Measurements from ENCODE around the gene TPMT.
A peak's percentile ranks its signal among the peaks of the same experiment; 100 is the strongest.
"Not testable (repeated sequence)": the region's sequence is repeated elsewhere in the genome, so short reads cannot be mapped to it uniquely, and the experiment has no call there.

The TPMT gene

DNA sequence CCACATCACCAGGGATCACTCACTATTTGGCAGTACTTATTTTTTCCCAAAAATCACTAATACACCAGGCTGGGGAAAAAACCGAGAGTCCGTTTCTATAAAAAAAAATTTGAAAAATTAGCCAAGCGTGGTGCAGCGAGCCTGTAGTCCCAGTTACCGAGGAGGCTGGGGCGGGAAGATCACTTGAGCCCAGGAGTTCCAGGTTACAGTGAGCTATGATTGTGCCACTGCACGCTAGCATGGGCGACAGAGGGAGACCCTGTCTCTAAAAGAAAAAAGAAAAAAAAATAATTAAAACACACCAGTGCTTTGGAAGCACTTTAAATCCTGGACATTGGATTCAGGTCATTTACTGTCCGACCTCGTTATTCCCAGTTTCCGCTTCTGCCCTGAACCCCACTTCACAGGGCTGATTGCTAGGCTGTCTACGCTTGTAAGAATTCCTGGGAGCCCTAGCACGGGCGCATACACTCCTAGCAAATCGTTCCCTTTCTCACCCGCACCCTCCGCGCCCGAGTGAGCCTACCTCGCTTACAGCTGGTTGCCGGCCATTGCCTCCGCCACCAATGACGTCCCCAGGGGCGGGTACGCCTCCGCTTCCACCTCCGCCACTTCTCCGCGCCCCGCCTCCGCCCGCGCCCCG lies at the start of gene TPMT:
Gene TPMT (minus strand): TSS at position 571 of the 643 bp plus-strand sequence. CDS start 5,950 bp downstream, outside the sequence.
- DNase-seq: peak; percentile 89

DNA sequence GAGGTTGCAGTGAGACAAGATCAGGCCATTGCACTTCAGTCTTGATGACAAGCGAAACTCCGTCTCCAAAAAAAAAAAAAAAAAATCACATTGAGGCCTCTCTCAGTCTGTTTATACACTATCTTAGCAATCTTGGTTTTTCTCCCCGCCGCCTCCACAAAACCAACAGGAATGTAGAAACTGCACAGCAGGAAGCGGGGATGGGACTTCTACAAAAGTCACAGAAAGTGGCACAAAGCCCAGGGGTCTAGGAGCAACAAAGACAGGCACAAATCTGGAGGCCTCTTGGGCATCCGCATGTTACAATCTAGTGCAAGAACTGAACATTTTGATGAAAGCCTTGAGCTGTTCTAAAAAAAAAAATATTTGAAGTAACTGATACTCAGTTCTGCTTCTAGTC lies 48.9 kb upstream of the TPMT start:
- DNase-seq: no peak

DNA sequence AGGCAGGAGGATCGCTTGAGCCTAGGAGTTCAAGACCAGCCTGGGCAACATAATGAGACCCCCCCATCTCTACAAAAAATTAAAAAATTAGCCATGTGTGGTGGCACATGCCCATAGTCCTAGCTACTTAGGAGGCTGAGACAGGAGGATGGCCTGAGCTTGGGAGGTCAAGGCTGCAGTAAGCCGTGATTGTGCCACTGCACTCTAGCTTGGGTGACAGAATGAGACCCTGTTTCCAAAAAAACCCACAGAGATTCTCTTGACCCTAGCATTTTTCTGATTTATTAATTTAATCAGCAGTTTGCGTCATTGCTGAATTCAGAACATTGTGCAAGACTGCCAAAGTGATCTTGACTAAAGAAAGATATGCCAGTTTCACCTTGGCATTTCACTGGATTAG lies 37.1 kb upstream of the TPMT start:
- DNase-seq: no peak

DNA sequence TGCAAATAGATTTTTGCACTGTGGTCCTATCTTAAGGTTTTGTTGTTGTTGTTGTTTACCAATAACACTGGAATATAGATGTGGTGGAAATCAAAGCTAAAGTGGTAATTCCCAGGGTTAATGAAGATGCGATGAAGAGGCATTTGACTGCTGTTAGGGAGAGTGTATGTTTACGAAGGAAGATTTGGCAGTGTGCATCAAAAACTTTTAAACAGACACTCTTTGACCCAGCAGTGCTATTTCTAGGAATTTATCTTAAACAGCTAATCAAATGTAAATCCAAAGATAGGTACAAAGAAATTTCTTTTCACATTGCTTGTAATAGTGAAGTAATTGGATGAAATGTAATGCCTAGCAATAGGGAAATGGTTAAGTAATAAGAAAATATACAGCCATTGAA lies 34.3 kb upstream of the TPMT start:
- no peak for DNase-seq

DNA sequence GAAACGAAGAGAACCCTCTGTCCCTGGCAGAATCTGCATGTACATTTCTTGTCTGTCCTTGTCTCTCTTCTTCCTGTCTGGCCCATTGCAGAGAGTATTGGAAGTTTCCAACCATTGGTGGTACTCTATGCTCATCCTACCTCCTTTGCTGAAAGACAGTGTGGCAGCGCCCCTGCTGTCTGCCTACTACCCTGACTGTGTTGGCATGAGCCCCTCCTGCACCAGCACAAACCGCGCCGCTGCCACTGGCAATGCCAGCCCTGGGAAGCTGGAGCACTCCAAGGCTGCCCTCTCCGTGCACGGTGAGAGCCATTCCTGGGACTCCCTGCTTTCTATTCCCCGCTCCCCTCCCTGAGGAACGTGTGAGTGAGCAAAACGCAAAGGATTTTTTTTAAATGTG lies 32.8 kb upstream of the TPMT start:
- DNase-seq: no peak

DNA sequence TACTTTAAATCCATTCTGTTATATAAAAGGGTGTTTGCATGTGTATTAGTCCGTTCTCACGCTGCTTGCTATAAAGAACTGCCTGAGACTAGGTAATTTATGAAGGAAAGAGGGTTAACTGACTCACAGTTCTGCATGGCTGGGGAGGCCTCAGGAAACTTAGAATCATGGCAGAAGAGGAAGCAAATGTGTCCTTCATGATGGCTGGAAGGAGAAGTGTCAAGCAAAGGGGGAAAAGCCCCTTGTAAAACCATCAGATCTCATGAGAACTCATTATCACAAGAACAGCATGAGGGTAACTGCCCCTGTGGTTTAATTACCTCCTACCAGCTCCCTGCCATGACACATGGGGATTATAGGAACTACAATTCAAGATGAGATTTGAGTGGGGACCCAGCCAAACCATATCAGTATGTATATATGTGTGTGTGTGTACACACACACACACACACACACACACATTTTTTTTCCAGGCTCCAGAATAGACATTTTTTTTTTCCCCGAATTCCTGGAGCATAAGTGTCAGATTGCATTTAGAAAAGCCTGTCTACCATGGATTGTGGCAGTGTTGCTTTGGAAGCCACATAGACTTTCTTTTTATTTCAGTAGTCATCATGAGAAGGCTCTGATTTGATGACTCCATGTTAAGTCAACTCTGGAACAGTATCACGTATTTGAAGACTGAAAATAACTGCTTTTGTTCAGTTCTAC lies 31.8 kb upstream of the TPMT start:
- peak; percentile 54 for DNase-seq

DNA sequence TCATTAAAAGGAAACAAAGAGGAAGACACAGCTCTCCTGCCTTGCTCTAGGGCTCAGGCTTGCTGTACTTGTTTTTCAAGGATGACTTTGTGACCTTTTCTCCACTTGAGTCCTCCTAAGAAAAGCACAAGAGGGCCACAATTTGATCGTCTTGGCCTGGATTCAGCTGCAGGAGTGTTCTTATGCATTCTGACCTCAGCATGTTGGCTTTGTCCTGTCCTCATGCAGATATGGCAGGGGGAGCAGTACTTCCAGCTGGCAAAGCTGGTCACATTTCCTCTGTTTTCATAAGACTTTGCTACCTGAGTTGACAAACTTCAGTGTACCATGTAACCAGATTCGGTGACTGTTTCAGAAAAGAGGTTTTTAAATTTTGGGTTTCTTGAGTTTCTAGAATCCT lies 31.2 kb upstream of the TPMT start:
- DNase-seq: no peak

DNA sequence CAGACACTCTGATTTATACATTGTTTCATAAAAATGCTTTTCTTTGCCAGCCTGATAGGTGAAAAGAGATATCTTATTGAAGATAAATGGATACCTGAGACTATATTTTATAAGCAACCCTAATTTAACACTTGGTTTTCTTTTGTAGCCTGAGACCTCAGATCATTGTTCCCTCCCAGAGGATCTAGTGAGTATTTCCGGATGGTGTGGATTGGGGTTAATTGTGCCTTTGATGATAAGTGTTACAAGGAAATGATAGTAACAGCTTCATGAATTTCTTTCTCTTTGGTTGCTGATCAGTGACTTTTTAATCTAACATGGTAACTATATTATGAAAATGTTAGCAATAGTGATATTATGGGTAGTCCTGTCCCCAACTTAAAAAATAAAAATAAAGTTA lies 30.7 kb upstream of the TPMT start:
- DNase-seq: no peak

DNA sequence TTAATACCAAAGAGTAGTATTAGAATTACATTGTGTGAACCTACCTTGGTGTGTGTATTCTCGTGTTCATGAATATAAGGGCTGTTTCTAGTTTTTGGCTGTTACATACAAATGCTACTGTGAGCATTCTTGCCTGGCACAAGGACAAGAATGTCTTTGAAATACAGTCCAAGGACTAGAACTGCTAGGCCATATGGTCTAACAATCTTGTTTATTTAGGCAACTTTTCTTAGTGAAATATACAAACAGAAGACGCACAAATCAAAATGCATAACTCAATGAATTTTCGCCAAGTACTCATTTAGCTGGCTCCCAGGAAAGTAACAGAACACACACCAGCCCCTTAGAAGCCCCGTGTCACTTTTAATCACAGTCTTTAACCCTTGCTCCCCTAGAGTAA lies 28.9 kb upstream of the TPMT start:
- DNase-seq: no peak

DNA sequence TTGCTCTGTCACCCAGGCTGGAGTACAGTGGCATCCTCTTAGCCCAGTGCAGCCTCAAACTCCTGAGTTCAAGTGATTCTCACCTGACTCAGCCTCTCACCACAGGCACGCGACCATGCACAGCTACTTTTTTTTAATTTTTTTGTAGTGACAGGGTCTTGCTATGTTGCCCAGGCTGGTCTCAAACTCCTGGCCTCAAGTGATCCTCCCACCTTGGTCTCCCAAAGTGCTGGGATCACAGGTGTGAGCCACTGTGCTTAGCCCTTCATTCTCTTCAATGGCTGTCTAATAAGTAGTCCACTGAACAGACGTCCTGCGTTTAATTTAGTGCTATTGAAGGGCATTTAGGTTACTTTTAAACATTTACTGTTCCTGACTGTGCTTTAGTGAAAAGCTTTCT lies 27.7 kb upstream of the TPMT start:
- DNase-seq: no peak

DNA sequence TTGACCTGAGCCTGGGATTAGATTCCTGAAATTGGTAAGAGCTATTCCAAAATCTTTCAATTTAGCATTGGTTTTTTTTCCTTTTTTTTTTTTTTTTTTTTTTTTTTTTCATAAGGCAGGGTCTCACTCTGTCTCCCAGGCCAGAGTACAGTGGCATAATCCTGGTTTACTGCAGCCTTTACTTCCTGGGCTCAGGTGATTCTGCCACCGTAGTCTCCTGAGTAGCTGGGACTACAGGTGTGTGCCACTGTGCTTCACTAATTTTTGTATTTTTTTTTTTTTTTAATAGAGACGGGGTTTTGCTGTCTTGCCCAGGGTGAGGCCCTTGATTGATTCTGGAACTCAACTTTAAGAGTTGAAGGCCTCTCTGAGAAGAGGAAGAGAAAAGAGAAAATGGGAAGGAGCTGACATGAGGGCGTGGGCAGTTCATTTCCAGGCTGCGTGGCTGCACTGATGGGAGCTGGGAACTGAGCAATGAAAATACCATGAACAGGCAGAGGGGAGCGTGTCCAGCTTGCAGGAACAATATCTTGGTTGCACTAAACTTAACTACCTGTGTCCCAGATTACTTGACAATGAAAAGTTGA lies 25.0 kb upstream of the TPMT start:
- peak; percentile 68 for DNase-seq

DNA sequence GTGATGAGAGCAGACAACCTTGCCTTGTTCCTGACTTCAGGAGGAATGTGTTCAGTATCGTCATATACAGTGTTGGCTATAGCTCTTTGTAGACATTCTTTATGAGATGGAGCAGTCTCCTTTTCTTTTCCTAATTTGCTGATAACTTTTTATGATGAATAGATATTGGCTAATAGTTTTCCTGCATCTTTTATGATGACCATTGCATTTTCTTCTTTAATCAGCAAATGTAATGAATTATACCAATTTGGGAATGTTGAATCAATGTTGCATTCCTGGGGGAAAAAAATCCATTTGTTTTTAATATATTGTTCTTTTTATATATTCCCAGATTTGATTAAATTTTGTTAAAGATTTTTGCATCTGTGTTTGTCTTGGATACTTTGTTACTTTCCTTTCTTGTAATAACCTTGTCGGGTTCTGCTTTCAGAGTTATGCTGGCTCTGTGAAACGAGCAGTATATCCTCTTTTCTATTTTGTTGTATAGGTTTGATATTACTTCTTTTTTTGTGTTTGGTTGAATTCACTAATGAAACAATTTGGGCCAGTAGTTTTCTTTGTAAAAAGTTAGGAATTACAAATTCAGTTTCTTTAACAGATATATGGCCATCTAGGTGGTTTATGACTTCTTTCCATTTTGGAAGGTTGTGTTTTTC lies 24.2 kb upstream of the TPMT start:
- DNase-seq: no peak

DNA sequence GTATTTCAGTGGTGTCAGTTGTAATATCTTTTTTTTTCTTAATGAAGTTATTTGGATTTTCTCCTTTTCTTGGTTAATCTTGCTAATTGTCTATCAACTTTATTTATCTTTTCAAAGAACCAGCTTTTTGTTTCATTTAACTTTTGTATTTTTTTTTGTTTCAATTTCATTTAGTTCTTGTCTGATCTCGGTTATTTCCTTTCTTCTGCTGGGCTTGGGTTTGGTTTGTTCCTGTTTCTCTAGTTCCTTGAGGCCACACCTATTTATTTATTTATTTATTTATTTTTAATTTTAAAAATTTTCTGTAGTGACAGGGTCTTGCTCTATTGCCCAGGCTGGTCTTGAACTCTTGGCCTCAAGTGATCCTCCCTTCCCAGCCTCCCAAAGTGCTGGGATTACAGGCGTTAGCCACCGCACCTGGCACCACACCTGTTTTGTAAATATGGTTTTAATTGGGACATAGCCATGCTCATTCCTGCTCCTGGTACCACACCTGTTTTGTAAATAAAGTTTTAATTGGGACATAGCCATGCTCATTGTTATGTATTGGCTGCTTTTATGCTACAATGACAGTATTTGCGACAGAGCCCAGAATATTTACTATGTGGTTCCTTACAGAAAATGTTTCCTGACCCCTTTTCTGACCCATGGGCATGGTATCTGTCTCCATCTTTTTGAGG lies 22.5 kb upstream of the TPMT start:
- no peak for DNase-seq

DNA sequence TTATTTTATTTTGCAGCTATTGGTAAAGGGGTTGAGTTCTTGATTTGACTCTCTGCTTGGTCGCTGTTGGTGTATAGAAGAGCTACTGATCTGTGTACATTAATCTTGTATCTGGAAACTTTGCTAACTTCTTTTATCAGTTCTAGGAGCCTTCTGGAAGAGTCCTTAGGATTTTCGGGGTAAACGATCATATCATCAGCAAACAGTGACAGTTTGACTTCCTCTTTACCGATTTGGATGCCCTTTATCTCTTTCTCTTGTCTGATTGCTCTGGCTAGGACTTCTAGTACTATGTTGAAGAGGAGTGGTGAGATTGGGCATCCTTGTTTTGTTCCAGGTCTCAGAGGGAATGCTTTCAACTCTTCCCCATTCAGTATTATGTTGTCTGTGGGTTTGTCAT lies 21.3 kb upstream of the TPMT start:
- DNase-seq: not testable (repeated sequence)

DNA sequence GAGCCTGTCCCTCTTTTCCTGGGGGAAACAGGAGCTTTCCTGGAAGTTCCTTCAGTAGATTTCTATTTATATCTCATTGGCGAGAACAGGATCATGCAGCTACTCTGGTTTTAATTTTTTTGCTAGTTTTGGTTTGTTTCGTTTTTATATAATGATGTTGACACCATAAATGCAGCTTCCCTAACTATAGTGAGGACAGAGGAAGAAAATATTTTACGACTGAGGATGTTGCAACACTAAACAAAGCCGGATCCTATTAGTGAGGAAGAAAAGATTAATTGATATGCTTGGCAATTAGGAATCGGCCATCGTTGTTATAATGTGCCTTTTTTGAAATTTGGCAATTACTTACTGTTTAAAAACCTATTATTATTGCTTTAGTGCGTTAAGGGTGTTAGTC lies 17.0 kb upstream of the TPMT start:
- DNase-seq: peak; percentile 57

DNA sequence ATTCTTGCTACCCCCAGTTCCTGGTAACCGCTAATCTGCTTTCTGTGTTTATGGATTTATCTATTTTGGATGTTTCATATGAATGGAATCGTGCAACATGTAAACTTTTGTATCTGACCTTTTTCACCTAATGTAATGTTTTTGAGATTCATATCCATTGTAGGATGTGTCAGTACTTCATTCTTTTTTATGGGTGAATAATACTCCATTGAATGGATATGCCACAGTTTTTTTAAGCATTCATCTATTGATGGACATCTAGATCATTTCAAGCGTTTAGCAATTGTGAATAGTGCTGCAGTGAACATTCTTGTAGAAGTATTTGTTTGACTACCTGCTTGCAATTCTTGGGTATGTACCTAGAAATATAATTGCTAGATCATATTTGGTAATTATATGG lies 13.4 kb upstream of the TPMT start:
- DNase-seq: no peak

DNA sequence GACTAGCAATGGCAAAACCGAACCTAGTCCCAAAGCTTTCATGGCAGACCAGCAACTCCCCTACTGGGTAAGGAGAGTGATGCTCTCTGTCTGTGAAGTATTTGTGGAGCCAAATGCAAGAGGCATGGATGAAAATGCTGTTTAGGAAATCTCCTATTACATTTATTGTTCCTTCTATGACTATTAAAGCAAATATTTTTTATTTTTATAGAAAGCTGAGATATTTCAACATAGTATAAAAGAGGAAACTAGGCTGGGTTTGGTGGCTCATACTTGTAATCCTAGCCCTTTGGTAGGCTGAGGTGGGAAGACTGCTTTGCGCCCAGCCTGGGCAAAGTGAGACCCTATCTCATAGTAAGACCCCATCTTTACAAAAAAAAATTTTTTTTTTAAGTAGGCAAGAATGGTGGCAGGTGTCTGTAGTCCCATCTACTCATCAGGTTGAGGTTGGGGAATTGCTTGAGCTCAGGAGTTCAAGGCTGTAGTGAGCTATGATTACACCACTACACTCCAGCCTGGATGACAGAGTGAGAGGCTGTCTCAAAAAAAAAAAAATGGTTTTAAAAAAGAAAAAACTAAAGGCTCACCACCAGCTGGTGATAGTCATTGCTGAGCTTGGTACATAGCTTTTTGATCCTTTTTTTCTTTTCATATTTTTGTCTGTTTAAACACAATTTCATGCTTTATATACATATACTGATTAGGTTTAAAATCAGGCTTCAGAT lies 11.6 kb upstream of the TPMT start:
- peak; percentile 4 for DNase-seq

DNA sequence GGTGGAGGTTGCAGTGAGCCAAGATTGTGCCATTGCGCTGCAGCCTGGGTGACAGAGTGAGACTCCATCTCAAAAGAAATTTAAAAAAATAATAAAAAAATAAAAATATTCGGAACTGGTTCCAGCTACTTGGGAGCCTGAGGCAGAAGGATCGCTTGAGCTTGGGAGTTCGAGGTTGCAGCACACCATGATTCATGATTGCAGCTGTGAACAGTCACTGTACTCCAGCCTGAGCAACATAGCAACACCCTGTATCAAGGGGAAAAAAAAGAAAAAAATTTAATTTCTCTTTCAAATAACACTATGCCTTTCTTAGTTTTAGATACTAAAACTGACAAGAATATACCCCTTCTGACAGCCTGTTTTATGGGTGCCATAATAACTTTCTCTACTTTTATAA lies 10.9 kb upstream of the TPMT start:
- DNase-seq: no peak

DNA sequence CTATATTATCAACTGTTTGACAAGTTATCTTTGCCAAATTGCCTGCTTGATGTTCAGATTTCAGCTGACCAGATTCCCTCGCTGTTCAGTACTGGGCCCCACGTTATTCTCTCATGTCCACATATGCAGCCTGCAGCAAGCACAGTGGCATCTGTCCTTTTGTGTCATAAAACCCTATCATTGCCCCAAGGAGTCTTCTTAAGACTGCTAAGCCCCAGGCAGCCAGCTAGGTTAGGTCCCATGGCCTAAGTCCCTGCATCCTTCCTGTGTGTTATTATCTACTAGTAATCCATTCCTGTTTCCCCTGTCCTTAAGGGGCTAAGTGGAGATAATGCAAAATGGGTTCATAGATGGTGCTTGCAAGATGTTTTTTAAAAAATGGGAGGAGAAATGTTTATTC lies 7.5 kb upstream of the TPMT start:
- DNase-seq: no peak

DNA sequence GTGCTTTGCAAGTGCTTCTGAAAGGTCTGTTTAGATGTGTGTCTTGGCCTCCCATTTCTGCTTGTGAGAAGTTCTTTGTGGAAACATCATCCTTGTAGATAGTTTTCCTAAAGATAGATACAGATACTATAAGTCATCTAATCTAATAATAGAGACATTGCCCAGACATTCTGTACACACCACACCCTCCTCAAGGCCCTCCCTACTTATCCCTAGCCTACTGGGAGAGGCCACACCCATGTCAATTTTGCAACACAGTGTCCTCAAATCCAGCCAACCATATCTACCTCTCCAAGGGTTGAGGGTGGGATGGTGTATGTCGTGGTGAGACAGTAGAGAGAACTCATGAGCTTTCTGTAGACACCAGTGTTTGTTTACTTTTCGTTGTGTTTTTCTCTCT lies 6.6 kb upstream of the TPMT start:
- peak; percentile 3 for DNase-seq

DNA sequence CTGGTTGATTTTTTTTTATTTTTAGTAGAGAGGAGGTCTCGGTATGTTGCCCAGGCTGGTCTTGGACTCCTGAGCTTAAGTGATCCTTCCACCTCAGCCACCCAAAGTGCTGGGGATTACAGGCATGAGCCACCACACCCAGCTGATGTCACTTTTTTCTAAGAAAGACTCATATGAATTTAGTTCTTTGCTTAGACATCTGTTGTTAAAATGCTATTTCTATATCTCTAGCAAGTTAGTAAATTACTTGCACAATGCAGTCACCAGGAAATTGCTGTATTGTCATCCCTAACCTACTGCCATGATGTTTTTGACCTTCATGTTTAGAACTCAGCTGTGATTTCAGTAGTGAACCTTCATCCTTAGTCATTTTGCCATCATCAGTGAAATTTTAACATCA lies 6.0 kb upstream of the TPMT start:
- DNase-seq: no peak

DNA sequence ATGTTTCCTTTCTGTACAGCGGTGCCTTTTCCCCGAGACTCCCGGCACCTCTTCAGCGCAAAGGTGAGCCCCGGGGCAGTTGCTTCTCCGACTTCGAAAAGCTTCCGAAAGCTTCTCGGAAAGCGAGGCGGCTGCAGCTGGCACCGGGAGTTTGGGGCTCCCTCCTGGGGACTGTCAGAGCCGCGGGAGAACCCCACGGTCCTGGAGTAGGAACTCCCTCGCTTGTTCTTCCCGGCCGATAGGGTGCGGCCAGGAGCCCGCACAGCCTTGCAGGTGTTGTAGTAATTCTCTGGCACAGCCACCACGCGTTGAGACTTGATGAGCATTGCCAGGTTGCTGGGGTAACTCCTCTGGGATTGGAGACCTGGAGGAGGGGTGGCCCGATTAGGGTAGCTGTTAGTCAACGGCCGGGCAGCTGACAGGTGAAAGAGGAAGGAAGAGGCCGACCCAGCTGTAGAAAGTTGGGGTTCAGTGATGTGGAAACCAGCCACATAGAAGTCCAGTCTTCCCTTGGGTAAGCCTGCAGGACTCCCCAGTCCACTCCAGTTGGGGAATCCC lies 1.1 kb upstream of the TPMT start:
- peak; percentile 54 for DNase-seq
